GM13977 (cell line): ENCODE data around the gene STAB2.
"Not testable (repeated sequence)": the region's sequence is repeated elsewhere in the genome, so short reads cannot be mapped to it uniquely, and the experiment has no call there.

Experiments
- DNase-seq: peaks from one replicate; pipeline ENCODE4 v3.0.0; 2012; ENCODE audit warnings: low spot score
- in situ Hi-C: fragments of 300-500 bp; cut with MboI; formaldehyde crosslinking; loops from one replicate; pipeline ENCODE4 v1.12.0; 2022; ENCODE audit warnings: low sequenced_read_pairs, low pct_unique_long_range_greater_than_20kb, mixed read lengths, inconsistent platforms; ENCODE audit not compliant: unreplicated experiment
- TF ChIP-seq, protein P1 (sequence below): IDR thresholded peaks from 2 replicates; pipeline ENCODE4 v1.5.1; 2012; ENCODE audit warnings: mild to moderate bottlenecking, control low read depth; ENCODE audit not compliant: insufficient read depth; ENCODE audit errors: extremely low read depth, missing control alignments

Gene STAB2

GRCh38 chr12:103808239-103808880 lies 221.3 kb downstream of the STAB2 start:
- in situ Hi-C loops, result no loop called here
- TF ChIP-seq, protein P1, sequence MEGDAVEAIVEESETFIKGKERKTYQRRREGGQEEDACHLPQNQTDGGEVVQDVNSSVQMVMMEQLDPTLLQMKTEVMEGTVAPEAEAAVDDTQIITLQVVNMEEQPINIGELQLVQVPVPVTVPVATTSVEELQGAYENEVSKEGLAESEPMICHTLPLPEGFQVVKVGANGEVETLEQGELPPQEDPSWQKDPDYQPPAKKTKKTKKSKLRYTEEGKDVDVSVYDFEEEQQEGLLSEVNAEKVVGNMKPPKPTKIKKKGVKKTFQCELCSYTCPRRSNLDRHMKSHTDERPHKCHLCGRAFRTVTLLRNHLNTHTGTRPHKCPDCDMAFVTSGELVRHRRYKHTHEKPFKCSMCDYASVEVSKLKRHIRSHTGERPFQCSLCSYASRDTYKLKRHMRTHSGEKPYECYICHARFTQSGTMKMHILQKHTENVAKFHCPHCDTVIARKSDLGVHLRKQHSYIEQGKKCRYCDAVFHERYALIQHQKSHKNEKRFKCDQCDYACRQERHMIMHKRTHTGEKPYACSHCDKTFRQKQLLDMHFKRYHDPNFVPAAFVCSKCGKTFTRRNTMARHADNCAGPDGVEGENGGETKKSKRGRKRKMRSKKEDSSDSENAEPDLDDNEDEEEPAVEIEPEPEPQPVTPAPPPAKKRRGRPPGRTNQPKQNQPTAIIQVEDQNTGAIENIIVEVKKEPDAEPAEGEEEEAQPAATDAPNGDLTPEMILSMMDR, result no peak

DNA sequence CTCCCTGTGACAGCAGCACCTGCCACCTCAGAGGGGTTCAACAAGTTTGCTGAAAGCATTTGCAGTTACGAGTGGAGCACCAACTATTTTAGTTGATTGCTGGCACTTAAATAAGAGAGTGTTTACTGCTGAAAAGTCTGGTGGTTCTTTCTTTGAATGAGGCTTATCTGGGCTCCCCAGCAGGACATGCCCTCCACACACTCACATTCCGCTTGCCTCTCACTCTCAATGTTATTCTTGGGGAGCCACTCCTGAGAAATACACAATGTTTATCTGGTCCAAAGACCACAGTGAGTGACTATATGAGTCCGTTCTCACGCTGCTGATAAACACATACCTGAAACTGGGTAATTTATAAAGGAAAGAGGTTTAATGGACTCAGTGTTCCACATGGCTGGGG lies 222.1 kb downstream of the STAB2 start:
- in situ Hi-C loops, result no loop called here
- no peak for DNase-seq
- TF ChIP-seq, protein P1, result no peak

More at GRCh38 chr12:103808239-103808880, 221.3 kb downstream of the STAB2 start:
- DNase-seq, result no peak

DNA sequence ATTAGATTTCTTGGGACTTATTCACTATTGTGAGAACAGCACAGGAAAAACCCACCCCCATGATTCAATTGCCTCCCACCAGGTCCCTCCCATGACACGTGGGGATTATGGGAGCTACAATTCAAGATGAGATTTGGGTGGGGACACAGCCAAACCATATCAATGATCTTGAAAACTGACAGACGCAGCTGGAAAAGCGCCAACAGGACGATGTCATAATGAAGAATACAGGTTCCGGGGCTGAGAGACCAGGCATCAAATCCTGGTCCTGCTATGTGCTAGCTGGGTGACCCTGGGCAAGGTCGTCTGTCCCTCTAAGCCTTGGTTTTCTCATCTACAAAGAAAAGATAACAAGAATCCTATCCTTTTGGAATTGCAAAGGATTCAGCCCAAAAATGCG lies 222.6 kb downstream of the STAB2 start:
- in situ Hi-C loops, DNase-seq: not testable (repeated sequence)

- in situ Hi-C loops, result no loop called here
- DNase-seq, result no peak
- TF ChIP-seq, protein P1, result no peak
Observed at GRCh38 chr12:103810111-103810510, 223.0 kb downstream of the STAB2 start.

- TF ChIP-seq, protein P1, result no peak
- DNase-seq, result no peak
- in situ Hi-C loops, result no loop called here
Observed at GRCh38 chr12:103811791-103812190, 224.7 kb downstream of the STAB2 start.

DNA sequence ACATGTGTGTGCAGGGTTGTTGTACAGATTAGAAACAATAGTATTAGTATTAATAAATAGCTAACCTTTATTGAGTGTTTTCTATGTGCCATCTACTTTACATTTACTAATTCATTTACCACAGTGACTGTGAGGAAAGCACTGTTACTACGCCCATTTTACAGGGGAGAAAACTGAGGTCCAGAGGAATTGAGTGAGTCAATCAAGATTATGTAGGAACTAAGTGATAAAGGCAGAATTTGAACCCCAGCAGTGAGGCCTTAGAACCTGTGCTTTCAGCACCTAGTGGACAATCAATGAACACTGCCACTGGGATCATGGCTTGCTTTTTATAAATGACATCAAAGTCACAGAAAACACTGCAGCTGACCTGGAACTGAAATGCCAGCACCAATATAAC lies 225.7 kb downstream of the STAB2 start:
- DNase-seq, result no peak
- TF ChIP-seq, protein P1, result no peak
- in situ Hi-C loops, result no loop called here

DNA sequence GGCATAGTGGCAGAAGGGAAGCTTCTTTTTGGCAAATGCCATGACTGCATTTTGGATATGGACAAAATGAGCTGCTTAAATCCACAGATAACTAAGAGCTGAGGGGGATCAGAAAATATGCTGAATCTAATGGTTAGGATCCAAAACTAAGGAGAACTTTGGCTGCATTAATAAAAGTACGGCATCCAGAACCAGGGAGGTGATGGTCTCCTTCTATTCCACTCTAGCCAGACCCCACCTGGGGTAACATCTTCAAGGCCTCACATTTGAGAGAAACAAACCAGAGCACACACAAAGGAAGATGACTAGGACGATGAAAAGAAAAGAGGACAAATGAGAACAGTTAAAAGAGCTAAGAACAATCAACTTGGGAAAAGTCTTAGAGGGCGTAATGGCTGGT lies 226.4 kb downstream of the STAB2 start:
- TF ChIP-seq, protein P1, result no peak
- in situ Hi-C loops, result no loop called here
- DNase-seq, result no peak
